Mesenchymal stem cell (in vitro differentiated cells and primary cell): Measurements from ENCODE around the gene BABAM2.
"Not testable (repeated sequence)": the region's sequence is repeated elsewhere in the genome, so short reads cannot be mapped to it uniquely, and the experiment has no call there.

Experiments
- DNase-seq: peaks from one replicate; pipeline ENCODE4 v3.0.0-alpha.2; 2013
- H2AFZ ChIP-seq: one replicate; pipeline ENCODE4 v1.6.1; 2013; ENCODE audit warnings: low read depth, mild to moderate bottlenecking, control low read depth, inconsistent platforms, low read length, moderate library complexity
- H2AK5ac ChIP-seq: 2 replicates; pipeline ENCODE4 v1.6.1; 2013; ENCODE audit warnings: low read length, moderate library complexity, mild to moderate bottlenecking, inconsistent platforms; ENCODE audit not compliant: severe bottlenecking
- H2BK120ac ChIP-seq: one replicate; pipeline ENCODE4 v1.6.1; 2013; ENCODE audit warnings: low read depth, mild to moderate bottlenecking, inconsistent platforms, low read length, moderate library complexity
- H2BK12ac ChIP-seq, 2 experiments: one replicate each; pipeline ENCODE4 v1.6.1; 2013; ENCODE audit warnings: inconsistent platforms in 2 of 2, low read length in 2 of 2, mild to moderate bottlenecking in 2 of 2, moderate library complexity in 2 of 2, control low read depth in 1 of 2
- H2BK15ac ChIP-seq: one replicate; pipeline ENCODE4 v1.6.1; 2013; ENCODE audit warnings: mild to moderate bottlenecking, low read depth, inconsistent platforms; ENCODE audit not compliant: poor library complexity, severe bottlenecking
- H2BK5ac ChIP-seq: 2 replicates; pipeline ENCODE4 v1.6.1; 2013; ENCODE audit warnings: low read depth, mild to moderate bottlenecking, low read length, control low read depth, inconsistent platforms; ENCODE audit not compliant: poor library complexity, severe bottlenecking
- H3K14ac ChIP-seq, 2 experiments: one replicate each; pipeline ENCODE4 v1.6.1; 2013; ENCODE audit warnings: inconsistent platforms in 2 of 2, low read length in 2 of 2, control low read depth in 1 of 2, mild to moderate bottlenecking in 1 of 2, moderate library complexity in 1 of 2
- H3K18ac ChIP-seq, 2 experiments: one replicate each; pipeline ENCODE4 v1.6.1; 2013; ENCODE audit warnings: inconsistent platforms in 2 of 2, low read length in 2 of 2, control low read depth in 1 of 2, low read depth in 1 of 2, mild to moderate bottlenecking in 1 of 2
- H3K23ac ChIP-seq, 2 experiments: one replicate each; pipeline ENCODE4 v1.6.1; 2013; ENCODE audit warnings: inconsistent platforms in 2 of 2, low read length in 2 of 2, mild to moderate bottlenecking in 2 of 2, moderate library complexity in 2 of 2, control low read depth in 1 of 2
- H3K27ac ChIP-seq: 2 replicates; pipeline ENCODE4 v1.5.1; 2013; ENCODE audit warnings: mild to moderate bottlenecking, moderate library complexity, low read length, control low read depth, inconsistent platforms; ENCODE audit not compliant: poor library complexity, severe bottlenecking
- H3K27me3 ChIP-seq, 2 experiments: 2 replicates each; pipeline versions ENCODE4 v1.6.1 to v1.7.0; 2013; ENCODE audit warnings: low read length in 2 of 2, mild to moderate bottlenecking in 2 of 2, moderate library complexity in 2 of 2, control low read depth in 1 of 2, inconsistent platforms in 1 of 2; ENCODE audit not compliant: control insufficient read depth in 1 of 2, insufficient read depth in 1 of 2
- H3K36me3 ChIP-seq, 2 experiments: 2 replicates each; pipeline versions ENCODE4 v1.6.1 to v1.7.0; 2013; ENCODE audit warnings: low read length in 2 of 2, control low read depth in 1 of 2, inconsistent platforms in 1 of 2, low read depth in 1 of 2, mild to moderate bottlenecking in 1 of 2; ENCODE audit not compliant: insufficient read depth in 2 of 2, control insufficient read depth in 1 of 2
- H3K4ac ChIP-seq, 2 experiments: one replicate each; pipeline ENCODE4 v1.6.1; 2013; ENCODE audit warnings: inconsistent platforms in 2 of 2, low read length in 2 of 2, mild to moderate bottlenecking in 2 of 2, moderate library complexity in 2 of 2, control low read depth in 1 of 2, low read depth in 1 of 2
- H3K4me1 ChIP-seq: 2 replicates; pipeline ENCODE4 v1.6.1; 2013; ENCODE audit warnings: low read depth, low read length, control low read depth; ENCODE audit not compliant: control insufficient read depth, insufficient read depth
- H3K4me2 ChIP-seq: 2 replicates; pipeline ENCODE4 v1.6.1; 2013; ENCODE audit warnings: low read length, mild to moderate bottlenecking, inconsistent platforms; ENCODE audit not compliant: poor library complexity, severe bottlenecking
- H3K4me3 ChIP-seq, 2 experiments: 2 replicates each; pipeline versions ENCODE4 v1.5.1 to v1.7.0; 2013; ENCODE audit warnings: low read length in 2 of 2, mild to moderate bottlenecking in 2 of 2, control low read depth in 1 of 2, low read depth in 1 of 2; ENCODE audit not compliant: insufficient read depth in 1 of 2
- H3K79me1 ChIP-seq: replicated peaks from 2 replicates; pipeline ENCODE4 v1.6.1; 2013; ENCODE audit warnings: mild to moderate bottlenecking, control low read depth, low read length, inconsistent platforms; ENCODE audit not compliant: poor library complexity, severe bottlenecking
- H3K9ac ChIP-seq: 2 replicates; pipeline ENCODE4 v1.7.0; 2013; ENCODE audit warnings: mild to moderate bottlenecking, low read length, moderate library complexity
- H3K9me3 ChIP-seq: 2 replicates; pipeline ENCODE4 v1.7.0; 2013; ENCODE audit warnings: mild to moderate bottlenecking, low read length; ENCODE audit not compliant: control insufficient read depth
- H4K8ac ChIP-seq: one replicate; pipeline ENCODE4 v1.6.1; 2013; ENCODE audit warnings: inconsistent platforms, mild to moderate bottlenecking, low read length, moderate library complexity
- H4K91ac ChIP-seq: one replicate; pipeline ENCODE4 v1.6.1; 2013; ENCODE audit warnings: mild to moderate bottlenecking, low read length, inconsistent platforms
- WGBS: methylation state at CpG from one replicate; pipeline ENCODE4 v1.1.7; 2013; ENCODE audit warnings: mixed read lengths; 5-methylcytosine and 5-hydroxymethylcytosine counted together

BABAM2 gene

GRCh38 chr2:28021898-28022297, 131.4 kb downstream of the BABAM2 start:
- no peak overlapping the region for H3K4me3 ChIP-seq
- no peak overlapping the region for H2AK5ac ChIP-seq
- no peak overlapping the region for H3K14ac ChIP-seq
- H3K27ac ChIP-seq, result no peak overlapping the region
- no peak overlapping the region for H4K8ac ChIP-seq
- H2BK15ac ChIP-seq, result no peak overlapping the region
- no peak overlapping the region for H2BK120ac ChIP-seq
- peaks cover 3% of the 10 kb centered on the region for H3K79me1 ChIP-seq
- no peaks in the 10 kb centered on the region for H3K27me3 ChIP-seq
- H2BK5ac ChIP-seq, result no peak overlapping the region
- no peak overlapping the region for H3K9ac ChIP-seq
- H4K91ac ChIP-seq, result no peak overlapping the region
- H2AFZ ChIP-seq, result no peak overlapping the region
- H3K18ac ChIP-seq, result no peak overlapping the region
- DNase-seq, result no peak
- H3K4me2 ChIP-seq, result no peak overlapping the region
- no peak overlapping the region for H3K23ac ChIP-seq
- H2BK12ac ChIP-seq, result no peak overlapping the region
- H3K4me1 ChIP-seq, result no peaks in the 10 kb centered on the region
- 96% methylated on average over 6 of the region's 9 CpGs for WGBS
- H3K36me3 ChIP-seq, result peaks cover 3 to 17% of the 10 kb centered on the region in 2 experiments
- no peak overlapping the region for H3K4ac ChIP-seq
- no peaks in the 10 kb centered on the region for H3K9me3 ChIP-seq

- no peak overlapping the region for H3K14ac ChIP-seq
- no peak overlapping the region for H3K9ac ChIP-seq
- H2BK5ac ChIP-seq, result no peak overlapping the region
- H2BK120ac ChIP-seq, result no peak overlapping the region
- H3K4me2 ChIP-seq, result no peak overlapping the region
- no peaks in the 10 kb centered on the region for H3K9me3 ChIP-seq
- no peak for DNase-seq
- no peak overlapping the region for H2BK15ac ChIP-seq
- H3K4ac ChIP-seq, result no peak overlapping the region
- H4K8ac ChIP-seq, result no peak overlapping the region
- peaks cover 3 to 33% of the 10 kb centered on the region in 2 experiments for H3K36me3 ChIP-seq
- 100% methylated on average over 3 of the region's 4 CpGs for WGBS
- no peak overlapping the region for H3K4me3 ChIP-seq
- H3K18ac ChIP-seq, result no peak overlapping the region
- no peak overlapping the region for H2AK5ac ChIP-seq
- H2BK12ac ChIP-seq, result no peak overlapping the region
- no peak overlapping the region for H2AFZ ChIP-seq
- no peaks in the 10 kb centered on the region for H3K27me3 ChIP-seq
- no peak overlapping the region for H3K23ac ChIP-seq
- H3K4me1 ChIP-seq, result no peaks in the 10 kb centered on the region
- peaks cover 3% of the 10 kb centered on the region for H3K79me1 ChIP-seq
- no peak overlapping the region for H4K91ac ChIP-seq
- H3K27ac ChIP-seq, result no peak overlapping the region
Observed at GRCh38 chr2:28025123-28025522, 134.6 kb downstream of the BABAM2 start.

DNA sequence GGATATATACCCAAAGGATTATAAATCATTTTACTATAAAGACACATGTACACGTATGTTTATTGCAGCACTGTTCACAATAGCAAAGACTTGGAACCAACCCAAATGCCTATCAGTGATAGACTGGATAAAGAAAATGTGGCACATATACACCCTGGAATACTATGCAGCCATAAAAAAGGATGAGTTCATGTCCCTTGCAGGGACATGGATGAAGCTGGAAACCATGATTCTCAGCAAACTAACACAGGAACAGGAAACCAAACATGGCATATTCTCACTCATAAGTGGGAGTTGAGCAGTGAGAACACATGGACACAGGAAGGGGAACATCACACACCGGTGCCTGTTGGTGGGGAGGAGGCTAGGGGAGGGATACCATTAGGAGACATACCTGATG, 135.7 kb downstream of the BABAM2 start:
- H3K4ac ChIP-seq, result not testable (repeated sequence)

GRCh38 chr2:28028025-28028424, 137.5 kb downstream of the BABAM2 start:
- H2BK12ac ChIP-seq, result no peak overlapping the region
- H3K4me1 ChIP-seq, result no peaks in the 10 kb centered on the region
- 92% methylated on average over 3 of the region's 7 CpGs for WGBS
- H3K14ac ChIP-seq, result no peak overlapping the region
- no peak overlapping the region for H2AFZ ChIP-seq
- H3K27me3 ChIP-seq, result no peaks in the 10 kb centered on the region
- no peaks in the 10 kb centered on the region for H3K9me3 ChIP-seq
- H3K79me1 ChIP-seq, result no peaks in the 10 kb centered on the region
- H3K36me3 ChIP-seq, result peaks cover 3 to 33% of the 10 kb centered on the region in 2 experiments
- H3K4me3 ChIP-seq, result no peak overlapping the region
- H3K18ac ChIP-seq, result no peak overlapping the region
- no peak overlapping the region for H2BK15ac ChIP-seq
- no peak overlapping the region for H2BK5ac ChIP-seq
- H2AK5ac ChIP-seq, result no peak overlapping the region
- H3K27ac ChIP-seq, result no peak overlapping the region
- no peak overlapping the region for H3K9ac ChIP-seq
- no peak overlapping the region for H4K8ac ChIP-seq
- no peak overlapping the region for H2BK120ac ChIP-seq
- no peak overlapping the region for H3K23ac ChIP-seq
- H3K4ac ChIP-seq, result no peak overlapping the region
- no peak for DNase-seq
- H3K4me2 ChIP-seq, result no peak overlapping the region
- H4K91ac ChIP-seq, result no peak overlapping the region

More for the DNA sequence above, 135.7 kb downstream of the BABAM2 start:
- peaks cover 3 to 33% of the 10 kb centered on the region in 2 experiments for H3K36me3 ChIP-seq
- not testable (repeated sequence) for H2AFZ ChIP-seq, H3K9me3 ChIP-seq, H3K4me2 ChIP-seq, H3K27me3 ChIP-seq, H4K91ac ChIP-seq, H2BK12ac ChIP-seq, H3K79me1 ChIP-seq, H3K9ac ChIP-seq, H3K23ac ChIP-seq, H2AK5ac ChIP-seq, H2BK15ac ChIP-seq, H3K27ac ChIP-seq, DNase-seq, H2BK120ac ChIP-seq, H4K8ac ChIP-seq, H3K14ac ChIP-seq, H3K18ac ChIP-seq, H3K4me3 ChIP-seq, H3K4me1 ChIP-seq, H2BK5ac ChIP-seq
- WGBS, result 100% methylated on average over 1 of the region's 2 CpGs
